ENCODE measurements around the gene TUBD1. TPM values are rescaled to one million over a fixed set of nuclear protein-coding genes. Genes with fewer than 3 reads are reported as not detected.

Gene TUBD1
- total RNA-seq, 1 donor from 2014 or later = 0.64 TPM

- Histone ChIP-seq H3K27me3 (no peaks in the 10 kb centered on the region), H3K36me3 (no peaks in the 10 kb centered on the region), H3K4me1 (peaks cover 0 to 18% of the 10 kb centered on the region in 2 donors), H3K4me3 (peak overlapping the region; percentile 75 to 76), H3K27ac (peak overlapping the region; percentile 84 to 88), H3K9me3 (no peaks in the 10 kb centered on the region)
- TF ChIP-seq CTCF (IDR thresholded peaks at IDR 0.05) = no peak
- peak in 1 of 2 donors; percentile 54 for DNase-seq (ENCODE audit: low spot score in 2 of 2)
- intact Hi-C loops (cut with DNase I) = no loop called here
Measured at GRCh38 chr17:59893676-59894100, 945 bp upstream of the TUBD1 start.

DNA sequence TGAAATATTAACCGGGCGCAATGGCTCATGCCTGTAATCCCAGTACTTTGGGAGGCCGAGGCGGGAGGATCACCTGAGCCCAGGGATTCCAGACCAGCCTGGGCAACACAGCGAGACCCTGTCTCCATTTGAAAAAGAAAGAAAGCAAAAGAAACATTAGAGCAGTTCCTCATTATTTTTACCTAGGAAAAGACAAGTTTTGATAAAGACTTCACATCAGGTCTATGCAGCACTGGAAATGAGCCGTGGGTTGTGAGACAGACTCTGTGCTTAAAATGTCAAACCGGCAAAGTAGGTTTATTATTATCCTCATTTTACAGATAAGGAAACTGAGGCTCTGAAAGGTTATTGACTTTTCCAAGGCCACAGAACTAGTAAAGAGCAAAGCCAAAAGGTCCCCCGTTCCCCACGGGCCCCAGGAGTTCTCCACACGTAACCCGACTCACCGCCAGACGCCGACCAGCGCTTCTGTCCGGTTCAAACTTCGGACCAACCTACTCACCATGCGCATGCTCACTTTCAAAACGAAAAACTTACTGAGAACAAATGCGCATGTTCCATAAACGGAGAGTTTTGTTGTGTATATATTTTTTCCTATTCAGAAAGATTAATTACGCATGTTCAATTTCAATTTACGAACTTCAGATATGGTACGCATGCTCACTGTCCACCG is 356 bp downstream of the TUBD1 start:
- Histone ChIP-seq H3K4me1 (peaks cover 0 to 14% of the 10 kb centered on the region in 2 donors), H3K27me3 (no peaks in the 10 kb centered on the region), H3K36me3 (peaks cover 0 to 6% of the 10 kb centered on the region in 2 donors), H3K27ac (peak overlapping the region; percentile 10 to 68), H3K9me3 (no peaks in the 10 kb centered on the region), H3K4me3 (peak overlapping the region; percentile 75 to 76)
- TF ChIP-seq CTCF (IDR thresholded peaks at IDR 0.05) = no peak
- DNase-seq (ENCODE audit: low spot score in 2 of 2) = no peak
- intact Hi-C loops (cut with DNase I) = no loop called here

GRCh38 chr17:59890720-59891119 is 2.0 kb downstream of the TUBD1 start:
- Histone ChIP-seq H3K4me3 (no peak overlapping the region), H3K4me1 (peaks cover 0 to 14% of the 10 kb centered on the region in 2 donors), H3K27ac (no peak overlapping the region), H3K36me3 (peaks cover 0 to 7% of the 10 kb centered on the region in 2 donors), H3K27me3 (no peaks in the 10 kb centered on the region), H3K9me3 (no peaks in the 10 kb centered on the region)
- DNase-seq (ENCODE audit: low spot score in 2 of 2) = no peak
- TF ChIP-seq CTCF (IDR thresholded peaks at IDR 0.05) = no peak
- intact Hi-C loops (cut with DNase I) = no loop called here

DNA sequence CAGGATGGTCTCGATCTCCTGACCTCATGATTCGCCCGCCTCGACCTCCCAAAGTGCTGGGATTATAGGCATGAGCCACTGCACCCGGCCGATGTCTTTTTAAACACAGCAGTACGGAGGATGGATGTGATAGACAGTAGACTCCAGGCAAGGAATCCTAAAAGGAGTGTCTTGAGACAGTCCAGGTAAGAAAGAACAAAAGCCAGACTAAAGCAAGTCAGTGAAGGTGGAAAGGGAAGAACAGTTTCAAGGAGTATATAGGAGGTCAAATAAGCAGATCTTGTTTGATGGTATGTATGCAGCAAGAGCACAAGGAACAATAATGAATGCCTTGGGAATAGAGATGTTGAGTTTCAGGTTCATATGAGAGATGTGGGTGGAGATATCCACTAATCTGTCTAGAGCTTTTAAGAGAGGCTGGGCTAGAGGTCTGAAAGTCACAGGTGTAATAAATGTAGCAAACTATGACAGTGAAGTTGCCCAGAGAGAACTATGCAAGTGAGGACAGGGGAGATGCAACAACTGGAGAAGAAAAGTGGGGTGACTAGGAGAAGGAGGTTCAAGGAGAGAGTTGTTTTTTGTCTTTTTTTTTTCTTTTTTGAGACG is 4.5 kb downstream of the TUBD1 start:
- Histone ChIP-seq H3K4me1 (peaks cover 0 to 11% of the 10 kb centered on the region in 2 donors), H3K27me3 (no peaks in the 10 kb centered on the region), H3K36me3 (peaks cover 19 to 32% of the 10 kb centered on the region in 2 donors), H3K4me3 (no peak overlapping the region), H3K9me3 (no peaks in the 10 kb centered on the region), H3K27ac (no peak overlapping the region)
- TF ChIP-seq CTCF (IDR thresholded peaks at IDR 0.05) = no peak
- intact Hi-C loops (cut with DNase I) = no loop called here
- no peak for DNase-seq (ENCODE audit: low spot score in 2 of 2)

- intact Hi-C loops (cut with DNase I) = no loop called here
- peaks cover 27 to 47% of the 10 kb centered on the region in 2 donors for H3K36me3 ChIP-seq
- TF ChIP-seq CTCF (IDR thresholded peaks at IDR 0.05) = no peak
Measured at GRCh38 chr17:59884861-59885260, 7.9 kb downstream of the TUBD1 start.

More at GRCh38 chr17:59884861-59885260, 7.9 kb downstream of the TUBD1 start:
- Histone ChIP-seq H3K4me3 (no peak overlapping the region), H3K9me3 (no peaks in the 10 kb centered on the region), H3K27ac (no peak overlapping the region), H3K4me1 (no peaks in the 10 kb centered on the region), H3K27me3 (no peaks in the 10 kb centered on the region)
- DNase-seq (ENCODE audit: low spot score in 2 of 2) = no peak
